ENCODE data around the gene FOXP1. TPM values are rescaled to one million over a fixed set of nuclear protein-coding genes. Genes with fewer than 3 reads are reported as not detected.
"Not testable (repeated sequence)": the region's sequence is repeated elsewhere in the genome, so short reads cannot be mapped to it uniquely, and the experiment has no call there.

The FOXP1 gene
- total and polyA plus RNA-seq, 2 donors (not counting 1 experiment from before 2014, with no cell fraction given), result 70.3 to 101 TPM

GRCh38 chr3:70979983-70980645 is 603.4 kb downstream of the FOXP1 start:
- DNase-seq (ENCODE audit: low read depth in 2 of 2), result peak; percentile 31 to 84
- TF ChIP-seq, protein P1, sequence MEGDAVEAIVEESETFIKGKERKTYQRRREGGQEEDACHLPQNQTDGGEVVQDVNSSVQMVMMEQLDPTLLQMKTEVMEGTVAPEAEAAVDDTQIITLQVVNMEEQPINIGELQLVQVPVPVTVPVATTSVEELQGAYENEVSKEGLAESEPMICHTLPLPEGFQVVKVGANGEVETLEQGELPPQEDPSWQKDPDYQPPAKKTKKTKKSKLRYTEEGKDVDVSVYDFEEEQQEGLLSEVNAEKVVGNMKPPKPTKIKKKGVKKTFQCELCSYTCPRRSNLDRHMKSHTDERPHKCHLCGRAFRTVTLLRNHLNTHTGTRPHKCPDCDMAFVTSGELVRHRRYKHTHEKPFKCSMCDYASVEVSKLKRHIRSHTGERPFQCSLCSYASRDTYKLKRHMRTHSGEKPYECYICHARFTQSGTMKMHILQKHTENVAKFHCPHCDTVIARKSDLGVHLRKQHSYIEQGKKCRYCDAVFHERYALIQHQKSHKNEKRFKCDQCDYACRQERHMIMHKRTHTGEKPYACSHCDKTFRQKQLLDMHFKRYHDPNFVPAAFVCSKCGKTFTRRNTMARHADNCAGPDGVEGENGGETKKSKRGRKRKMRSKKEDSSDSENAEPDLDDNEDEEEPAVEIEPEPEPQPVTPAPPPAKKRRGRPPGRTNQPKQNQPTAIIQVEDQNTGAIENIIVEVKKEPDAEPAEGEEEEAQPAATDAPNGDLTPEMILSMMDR (conservative IDR thresholded peaks at IDR 0.05 in 1 of 2, IDR thresholded peaks at IDR 0.05 in 1 of 2; ENCODE audit: low read depth in 1 of 2, low read length in 2 of 2), result no peak
- TF ChIP-seq EZH2 (IDR thresholded peaks at IDR 0.05; ENCODE audit: low read length, missing control alignments), result no peak
- no peaks in the 10 kb centered on the region for H3K9me3 ChIP-seq (ENCODE audit: control insufficient read depth, insufficient read depth, low read depth, low read length)
- H2AFZ ChIP-seq (ENCODE audit: low read length), result no peak overlapping the region
- no peak overlapping the region for H3K9ac ChIP-seq (ENCODE audit: insufficient read depth, low read length)
- peak overlapping the region; percentile 1 for H3K27ac ChIP-seq (ENCODE audit: insufficient read depth, low read length)
- H3K4me2 ChIP-seq (ENCODE audit: extremely low read depth, insufficient read depth, low read length), result no peak overlapping the region
- H3K4me3 ChIP-seq (replicated peaks in 1 of 4; ENCODE audit: control extremely low read depth in 1 of 4, insufficient read depth in 1 of 4, low read depth in 3 of 4, low read length in 4 of 4), result no peak overlapping the region
- H3K4me1 ChIP-seq (ENCODE audit: control insufficient read depth, extremely low read depth, insufficient read depth, low read length), result peaks cover 27% of the 10 kb centered on the region
- H3K36me3 ChIP-seq (ENCODE audit: control insufficient read depth, insufficient read depth, low read length), result peaks cover 12% of the 10 kb centered on the region
- H3K79me2 ChIP-seq (ENCODE audit: control insufficient read depth, insufficient read depth, low read length), result peaks cover 26% of the 10 kb centered on the region
- no peaks in the 10 kb centered on the region for H4K20me1 ChIP-seq (ENCODE audit: control insufficient read depth, extremely low read depth, insufficient read depth, low read length)
- H3K27me3 ChIP-seq (ENCODE audit: control insufficient read depth, insufficient read depth, low read length), result no peaks in the 10 kb centered on the region

- Histone ChIP-seq H3K4me2 (ENCODE audit: extremely low read depth, insufficient read depth, low read length) (no peak overlapping the region), H3K79me2 (ENCODE audit: control insufficient read depth, insufficient read depth, low read length) (peaks cover 26% of the 10 kb centered on the region)
- TF ChIP-seq, protein P1 (conservative IDR thresholded peaks at IDR 0.05 in 1 of 2, IDR thresholded peaks at IDR 0.05 in 1 of 2; ENCODE audit: low read depth in 1 of 2, low read length in 2 of 2), result no peak
- no peak for TF ChIP-seq EZH2 (IDR thresholded peaks at IDR 0.05; ENCODE audit: low read length, missing control alignments)
These were observed 605.8 kb downstream of the FOXP1 start for GRCh38 chr3:70977712-70978111.

GRCh38 chr3:70975981-70976380 is 607.5 kb downstream of the FOXP1 start:
- not testable (repeated sequence) for H3K4me1 ChIP-seq (ENCODE audit: control insufficient read depth, extremely low read depth, insufficient read depth, low read length); H3K9me3 ChIP-seq (ENCODE audit: control insufficient read depth, insufficient read depth, low read depth, low read length); H4K20me1 ChIP-seq (ENCODE audit: control insufficient read depth, extremely low read depth, insufficient read depth, low read length); H3K27me3 ChIP-seq (ENCODE audit: control insufficient read depth, insufficient read depth, low read length); H3K4me3 ChIP-seq (replicated peaks in 1 of 4; ENCODE audit: control extremely low read depth in 1 of 4, insufficient read depth in 1 of 4, low read depth in 3 of 4, low read length in 4 of 4); DNase-seq (ENCODE audit: low read depth in 2 of 2); H3K9ac ChIP-seq (ENCODE audit: insufficient read depth, low read length); H3K27ac ChIP-seq (ENCODE audit: insufficient read depth, low read length); H2AFZ ChIP-seq (ENCODE audit: low read length); H3K4me2 ChIP-seq (ENCODE audit: extremely low read depth, insufficient read depth, low read length)
- H3K79me2 ChIP-seq (ENCODE audit: control insufficient read depth, insufficient read depth, low read length), result peaks cover 24% of the 10 kb centered on the region
- H3K36me3 ChIP-seq (ENCODE audit: control insufficient read depth, insufficient read depth, low read length), result peaks cover 18% of the 10 kb centered on the region

More at GRCh38 chr3:70977712-70978111, 605.8 kb downstream of the FOXP1 start:
- Histone ChIP-seq H2AFZ (ENCODE audit: low read length) (no peak overlapping the region), H3K9ac (ENCODE audit: insufficient read depth, low read length) (no peak overlapping the region), H3K4me3 (replicated peaks in 1 of 4; ENCODE audit: control extremely low read depth in 1 of 4, insufficient read depth in 1 of 4, low read depth in 3 of 4, low read length in 4 of 4) (no peak overlapping the region), H3K27ac (ENCODE audit: insufficient read depth, low read length) (no peak overlapping the region), H3K27me3 (ENCODE audit: control insufficient read depth, insufficient read depth, low read length) (no peaks in the 10 kb centered on the region), H4K20me1 (ENCODE audit: control insufficient read depth, extremely low read depth, insufficient read depth, low read length) (no peaks in the 10 kb centered on the region), H3K4me1 (ENCODE audit: control insufficient read depth, extremely low read depth, insufficient read depth, low read length) (peaks cover 13% of the 10 kb centered on the region), H3K9me3 (ENCODE audit: control insufficient read depth, insufficient read depth, low read depth, low read length) (no peaks in the 10 kb centered on the region), H3K36me3 (ENCODE audit: control insufficient read depth, insufficient read depth, low read length) (peaks cover 14% of the 10 kb centered on the region)
- DNase-seq (ENCODE audit: low read depth in 2 of 2), result no peak

Data from fibroblast of lung (primary cell).